HG02973 (cell line): ENCODE data around the gene ABHD12B.
"Not testable (repeated sequence)": the region's sequence is repeated elsewhere in the genome, so short reads cannot be mapped to it uniquely, and the experiment has no call there.

Experiments
- ATAC-seq: cut with Tn5 transposase; IDR thresholded peaks from one replicate; pipeline ENCODE4 v1.9.1; 2021; ENCODE audit warnings: moderate library complexity; ENCODE audit not compliant: unreplicated experiment

Gene ABHD12B

DNA sequence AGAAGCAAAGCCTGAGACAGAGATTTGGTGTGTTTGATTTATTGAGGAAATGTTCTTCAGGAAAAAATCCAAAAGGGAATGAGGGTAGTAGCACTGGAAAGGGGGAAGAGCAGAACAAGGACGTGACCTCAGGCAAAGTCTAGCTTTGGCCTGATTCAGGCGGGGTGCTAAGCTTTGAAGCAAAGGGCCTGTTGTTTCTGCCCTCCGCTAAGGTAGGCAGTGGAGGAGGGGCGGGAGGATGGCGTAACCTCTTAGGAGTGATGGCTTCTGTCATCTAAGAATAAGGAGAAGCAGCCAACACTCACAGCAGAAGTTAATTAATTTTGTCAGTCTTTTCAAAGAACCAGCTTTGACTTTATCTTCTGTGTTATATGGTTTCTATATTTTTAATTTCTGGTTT is 20.4 kb downstream of the ABHD12B start:
- ATAC-seq = no peak

DNA sequence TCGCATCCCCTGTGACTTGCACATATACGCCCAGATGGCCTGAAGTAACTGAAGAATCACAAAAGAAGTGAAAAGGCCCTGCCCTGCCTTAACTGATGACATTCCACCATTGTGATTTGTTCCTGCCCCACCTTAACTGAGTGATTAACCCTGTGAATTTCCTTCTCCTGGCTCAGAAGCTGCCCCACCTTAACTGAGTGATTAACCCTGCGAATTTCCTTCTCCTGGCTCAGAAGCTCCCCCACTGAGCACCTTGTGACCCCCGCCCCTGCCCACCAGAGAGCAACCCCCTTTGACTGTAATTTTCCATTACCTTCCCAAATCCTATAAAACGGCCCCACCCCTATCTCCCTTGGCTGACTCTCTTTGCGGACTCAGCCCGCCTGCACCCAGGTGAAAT is 24.6 kb downstream of the ABHD12B start:
- not testable (repeated sequence) for ATAC-seq

DNA sequence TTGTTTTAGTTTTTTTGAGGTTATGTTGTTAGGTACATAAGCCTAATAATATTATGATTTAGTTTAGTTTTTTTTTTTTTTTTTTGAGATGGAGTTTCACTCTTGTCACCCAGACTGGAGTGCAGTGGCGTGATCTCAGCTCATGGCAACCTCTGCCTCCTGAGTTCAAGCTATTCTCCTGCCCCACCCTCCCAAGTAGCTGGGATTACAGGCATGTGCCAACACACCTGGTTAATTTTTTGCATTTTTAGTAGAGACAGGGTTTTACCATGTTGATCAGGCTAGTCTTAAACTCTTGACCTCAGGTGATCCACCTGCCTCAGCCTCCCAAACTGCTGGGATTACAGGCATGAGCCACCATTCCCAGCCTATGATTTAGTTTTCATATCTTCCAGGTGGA is 25.2 kb downstream of the ABHD12B start:
- ATAC-seq = not testable (repeated sequence)

DNA sequence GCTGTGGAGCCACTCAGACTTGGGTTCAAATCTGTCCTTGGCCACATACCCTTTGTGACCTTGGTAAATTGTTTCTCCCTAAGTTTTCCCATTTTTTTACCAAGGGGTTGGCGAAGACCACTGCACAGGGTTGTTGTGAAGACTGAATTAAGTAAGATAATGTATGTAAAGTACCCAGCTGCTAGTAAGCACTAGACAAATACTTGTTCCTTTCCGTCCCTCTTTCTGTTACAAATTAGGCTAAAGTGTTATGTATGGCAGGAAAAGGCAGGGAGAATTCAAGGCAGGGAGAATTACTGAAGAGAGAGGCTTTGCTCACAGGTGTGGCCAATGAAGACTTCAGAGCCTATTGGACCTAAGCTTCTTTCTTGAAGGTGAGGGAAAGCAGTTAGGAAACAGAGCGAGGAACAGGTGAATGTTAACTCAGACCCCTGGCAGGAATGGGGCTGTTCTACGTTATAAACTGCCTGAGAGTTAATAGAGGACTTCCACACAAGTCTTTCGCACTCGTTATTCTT is 25.9 kb downstream of the ABHD12B start:
- ATAC-seq = no peak

DNA sequence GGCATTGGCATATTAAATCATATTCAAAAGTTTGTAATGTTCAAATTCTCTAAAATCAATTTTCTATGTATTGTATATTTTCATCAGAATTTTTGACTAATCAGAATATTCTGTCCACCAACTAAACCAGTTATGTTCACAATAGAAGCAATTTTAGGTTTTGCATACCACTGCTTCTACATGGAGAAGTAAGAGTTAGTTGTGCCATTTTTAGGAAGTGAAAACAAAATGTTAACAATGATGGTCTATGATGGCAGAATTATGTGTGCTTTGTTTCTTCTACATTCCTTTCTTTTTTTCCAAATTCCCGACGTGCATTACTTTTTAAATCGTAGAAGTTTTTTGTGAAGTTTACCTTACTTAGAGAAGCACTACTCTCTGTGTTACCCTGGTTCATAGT is 29.5 kb downstream of the ABHD12B start:
- no peak for ATAC-seq

DNA sequence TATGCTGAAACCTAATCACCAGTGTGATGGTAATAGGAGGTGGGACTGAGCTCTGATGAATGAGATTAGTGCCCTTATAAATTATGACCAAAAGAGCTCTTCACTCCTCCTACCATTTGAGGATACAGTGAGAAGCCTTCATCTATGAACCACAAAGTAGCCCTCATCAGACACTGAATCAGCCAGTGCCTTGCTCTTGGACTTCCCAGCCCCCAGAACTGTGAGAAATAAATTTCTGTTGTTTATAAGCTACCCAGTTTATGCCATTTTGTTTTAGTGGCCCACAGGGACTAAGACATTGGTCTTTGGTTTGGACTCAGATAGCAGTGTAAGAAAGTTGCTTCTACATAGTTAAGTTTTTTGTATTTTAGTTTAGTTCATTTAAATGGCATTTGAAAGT is 32.9 kb downstream of the ABHD12B start:
- ATAC-seq = no peak

DNA sequence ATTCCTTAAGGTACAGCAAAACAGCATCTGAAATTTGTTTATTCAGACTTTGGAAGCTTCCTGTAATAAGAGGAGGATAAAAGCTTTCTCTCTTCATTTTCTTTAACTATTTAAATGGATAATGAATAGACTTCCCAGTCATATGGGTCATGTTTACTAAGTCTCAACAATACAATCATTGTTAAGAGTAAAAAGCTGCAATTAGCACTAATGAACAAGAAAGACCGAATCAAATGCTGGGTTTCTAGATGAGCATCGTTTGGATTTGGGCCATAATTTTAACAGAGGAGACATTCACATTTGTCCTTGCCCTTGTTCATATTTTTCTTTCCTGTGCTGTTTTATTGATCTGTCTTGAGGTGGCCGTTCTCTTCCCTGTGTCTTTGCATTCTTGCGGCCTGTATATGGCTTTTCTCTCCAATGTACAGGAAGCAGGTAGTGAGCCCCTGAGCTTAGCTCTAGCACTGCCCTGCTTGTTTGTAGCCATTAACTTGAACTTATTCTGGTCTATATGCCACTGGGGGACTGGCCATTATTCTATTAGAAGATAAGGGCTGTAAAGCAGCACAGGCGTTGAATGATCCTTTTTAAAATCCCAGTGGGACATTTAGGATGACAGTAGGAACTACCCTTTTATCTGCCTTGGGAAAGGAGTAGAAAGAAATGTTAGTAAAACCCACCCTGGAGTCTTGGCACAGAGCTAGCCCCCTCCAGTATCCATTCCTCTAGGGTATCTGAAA is 34.6 kb downstream of the ABHD12B start:
- ATAC-seq = no peak

DNA sequence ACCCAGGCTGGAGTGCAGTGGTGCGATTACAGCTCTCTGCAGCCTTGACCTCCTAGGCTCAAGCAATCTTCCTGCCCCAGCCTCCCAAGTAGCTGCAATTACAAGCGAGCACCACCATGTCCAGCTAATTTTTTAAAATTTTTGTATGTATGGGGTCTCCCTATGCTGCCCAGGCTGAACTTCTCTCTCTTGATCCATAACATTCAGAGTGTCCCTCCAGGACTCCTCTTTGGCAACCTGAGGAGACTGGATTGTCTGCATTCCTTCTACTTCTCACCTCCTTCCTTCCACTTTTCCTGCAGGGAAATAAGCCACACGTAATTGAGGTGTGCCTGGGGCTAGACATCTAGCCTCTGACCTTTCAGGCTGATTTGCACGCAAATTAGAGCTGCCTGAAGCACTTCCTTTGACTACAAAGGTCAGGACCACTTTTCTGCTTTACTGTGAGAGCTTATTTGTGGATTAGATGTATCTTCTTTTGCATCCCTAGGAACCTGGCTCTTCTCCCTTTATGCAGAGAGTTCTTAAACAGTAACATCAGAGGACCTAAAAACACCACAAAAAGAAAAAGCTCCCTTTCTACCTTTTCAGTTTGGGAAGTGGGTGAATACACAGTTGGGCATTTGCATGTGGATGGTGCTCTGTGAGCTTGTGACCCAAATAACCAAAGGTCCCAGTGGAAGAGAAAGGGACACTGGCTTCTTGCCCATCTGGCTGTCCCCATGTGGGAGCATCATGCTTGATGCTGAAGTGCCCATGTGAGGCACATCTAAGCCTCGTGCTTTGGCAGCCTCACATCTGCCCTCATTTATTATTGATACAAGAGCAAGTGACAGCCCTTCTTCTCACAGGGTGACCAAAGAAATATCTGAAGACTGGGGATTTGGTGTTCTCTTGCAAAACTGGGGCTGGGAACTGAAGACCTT is 38.9 kb downstream of the ABHD12B start:
- no peak for ATAC-seq

DNA sequence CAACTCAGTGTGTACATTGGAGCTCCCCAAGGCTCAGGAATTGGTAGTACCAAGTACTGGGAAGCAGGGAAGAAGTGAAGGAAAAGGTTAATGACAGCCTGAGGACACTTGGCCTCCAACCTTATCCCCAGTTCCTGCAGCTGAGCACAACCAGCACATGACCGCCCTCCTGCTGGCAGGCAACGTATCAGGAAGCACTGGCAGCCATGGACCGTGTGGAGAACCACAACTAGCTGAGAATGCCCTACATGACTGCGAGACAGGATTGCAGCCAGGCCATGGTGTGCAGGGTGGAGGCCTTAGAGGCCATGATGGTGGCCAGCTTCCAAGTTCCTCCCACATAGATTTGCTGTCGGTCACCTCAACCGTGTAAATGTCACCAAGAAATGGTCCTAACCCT is 45.6 kb downstream of the ABHD12B start:
- ATAC-seq = no peak

DNA sequence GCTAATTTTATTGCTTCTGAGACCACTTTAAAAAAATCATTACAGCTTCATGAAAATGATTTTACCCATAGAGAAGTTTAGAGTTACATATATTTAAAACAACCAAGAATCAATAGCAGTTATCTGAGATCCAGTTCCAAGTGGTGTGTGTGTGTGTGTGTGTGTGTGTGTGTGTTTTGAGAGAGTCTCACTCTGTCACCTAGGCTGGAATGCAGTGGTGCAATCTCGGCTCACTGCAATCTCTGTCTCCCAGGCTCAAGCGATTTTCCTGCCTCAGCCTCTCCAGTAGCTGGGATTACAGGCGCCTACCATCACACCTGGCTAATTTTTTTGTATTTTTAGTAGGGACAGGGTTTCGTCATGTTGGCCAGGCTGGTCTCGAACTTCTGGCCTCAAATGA is 47.7 kb downstream of the ABHD12B start:
- not testable (repeated sequence) for ATAC-seq

DNA sequence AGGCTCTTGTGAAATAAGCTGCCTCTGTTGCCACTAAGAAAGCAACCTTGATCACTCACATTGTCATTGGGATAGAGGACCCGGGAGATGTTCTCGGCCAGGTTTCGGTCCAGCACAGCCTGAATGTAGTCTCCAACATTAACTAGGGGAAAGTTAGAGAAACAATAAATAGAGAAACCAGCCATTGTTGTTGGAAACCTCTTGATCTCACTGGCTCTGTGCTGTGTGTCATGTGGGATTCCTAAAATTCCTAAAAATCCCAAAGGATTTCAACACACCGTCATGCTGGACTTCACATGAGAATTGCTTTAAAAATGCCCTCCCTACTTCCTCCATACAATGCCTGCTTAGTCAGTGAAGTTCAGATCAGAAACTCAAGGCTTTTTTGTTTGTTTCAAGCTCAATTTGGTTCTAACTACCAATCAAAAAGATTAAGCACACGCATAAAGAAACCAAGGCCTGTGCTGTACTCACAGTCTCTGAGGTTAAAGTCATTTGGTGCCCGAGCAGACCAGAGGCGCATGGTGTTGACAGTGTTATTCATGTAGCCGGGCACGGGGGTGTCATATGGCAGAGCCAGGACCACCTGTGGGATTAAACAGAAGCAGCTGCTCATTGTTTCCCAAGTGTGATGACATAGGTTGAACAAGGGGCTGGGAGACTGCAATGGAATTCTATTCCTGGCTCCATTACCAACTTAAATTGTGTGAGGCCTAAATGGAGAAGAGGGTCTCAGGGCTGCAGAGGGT is 48.8 kb downstream of the ABHD12B start:
- ATAC-seq = no peak

DNA sequence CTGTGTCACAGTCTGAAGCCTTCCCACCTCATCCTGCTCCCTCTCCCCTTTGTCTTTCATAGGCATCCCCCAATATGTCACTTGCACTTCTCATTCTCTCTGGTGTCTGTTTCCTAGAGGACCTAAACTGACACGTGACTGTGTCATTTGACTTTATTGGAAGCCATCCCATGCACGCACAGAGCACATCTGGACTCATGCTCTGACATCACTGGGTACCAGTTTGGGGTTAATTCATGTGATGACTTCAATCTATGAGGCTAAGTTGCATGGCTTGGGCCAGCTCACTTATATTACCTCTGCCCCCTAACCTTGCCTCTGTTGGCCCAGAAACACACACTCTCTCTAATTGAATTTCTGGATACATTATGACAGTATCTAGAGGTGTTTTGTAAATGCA is 51.0 kb downstream of the ABHD12B start:
- ATAC-seq = no peak

DNA sequence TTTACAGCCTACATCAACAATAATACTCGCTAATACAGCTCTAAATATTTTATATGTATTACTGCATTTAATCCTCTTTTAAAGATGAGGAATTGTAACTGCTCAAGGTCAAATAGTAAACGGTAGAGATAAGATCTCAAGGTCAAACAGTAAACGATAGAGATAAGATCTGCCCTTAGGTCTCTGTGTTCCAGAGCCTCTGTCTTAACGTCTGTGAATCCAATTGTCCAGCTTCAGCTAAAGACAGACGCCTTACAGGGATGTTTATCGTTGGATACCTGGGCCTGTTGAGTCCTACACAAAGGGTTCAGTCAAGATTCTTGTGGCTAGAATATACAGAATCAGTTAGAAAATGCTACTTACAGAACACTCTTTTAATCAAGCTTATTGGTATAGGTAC is 52.4 kb downstream of the ABHD12B start:
- no peak for ATAC-seq

DNA sequence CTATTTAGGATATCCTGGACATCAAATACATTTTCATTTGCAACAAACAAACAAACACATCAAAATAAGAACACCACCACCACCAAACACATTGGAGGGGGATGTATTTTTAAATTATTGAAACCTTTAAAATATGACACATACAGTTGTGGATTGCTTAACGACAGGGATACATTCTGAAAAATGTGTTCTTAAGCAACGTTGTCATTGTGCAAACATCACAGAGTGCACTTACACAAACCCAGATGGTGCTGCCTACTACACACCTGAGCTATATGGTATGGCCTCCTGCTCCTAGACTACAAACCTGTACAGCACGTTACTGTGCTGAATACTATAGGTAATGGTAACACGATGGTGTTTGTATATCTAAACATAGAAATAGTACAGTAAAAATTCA is 53.0 kb downstream of the ABHD12B start:
- no peak for ATAC-seq

DNA sequence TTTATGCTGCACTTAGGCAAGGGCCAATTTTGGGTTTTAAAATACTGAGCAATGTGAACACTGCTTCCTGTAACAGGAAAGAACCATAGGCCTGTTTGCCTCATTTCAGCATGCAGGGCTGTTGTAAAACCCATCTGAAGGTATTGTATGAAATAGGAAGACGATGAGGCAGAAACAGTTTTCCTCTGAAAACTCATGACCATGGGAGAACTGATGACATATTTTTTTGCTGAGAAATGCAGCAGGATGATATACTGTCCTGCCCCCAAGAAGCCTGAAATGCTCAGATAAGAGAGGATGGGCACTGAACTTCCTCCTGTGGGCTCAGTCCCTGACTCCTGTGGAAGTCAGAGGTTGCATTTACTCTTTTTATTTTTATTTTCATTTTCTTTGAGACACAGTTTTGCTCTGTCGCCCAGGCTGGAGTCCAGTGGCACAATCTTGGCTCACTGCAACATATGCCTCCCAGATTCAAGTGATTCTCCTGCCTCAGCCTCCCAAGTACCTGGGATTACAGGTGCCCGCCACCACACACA is 55.1 kb downstream of the ABHD12B start:
- no peak for ATAC-seq

DNA sequence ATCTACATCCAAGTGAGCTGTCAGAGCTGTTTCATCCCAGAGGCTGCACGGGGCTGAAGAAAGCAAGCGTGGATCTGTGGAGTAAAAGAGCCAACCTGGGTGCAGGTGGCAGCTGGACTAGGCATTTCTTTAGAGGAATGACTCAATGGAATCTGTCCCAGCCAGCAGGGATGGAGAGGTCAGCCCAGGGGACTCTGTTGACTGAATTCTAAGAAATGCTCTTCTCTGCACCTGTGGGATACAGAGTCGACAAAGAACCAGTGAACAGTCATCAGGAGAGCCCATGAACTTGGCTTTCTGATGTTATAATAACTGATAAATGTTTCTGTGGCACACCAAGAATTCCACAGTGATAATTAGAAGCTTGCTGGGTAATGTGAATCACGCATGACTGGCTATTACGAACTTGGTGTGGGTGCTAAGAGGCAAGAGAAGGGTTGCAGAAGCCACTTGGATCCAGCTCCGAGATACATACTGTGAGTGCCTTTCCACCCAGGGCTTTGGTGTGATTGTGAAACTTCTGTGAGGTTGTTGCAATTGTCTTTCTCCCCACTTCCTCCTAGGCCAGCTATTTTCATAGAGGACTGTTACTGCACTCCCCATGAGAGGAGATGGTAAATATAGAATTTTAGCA is 56.3 kb downstream of the ABHD12B start:
- ATAC-seq = no peak

DNA sequence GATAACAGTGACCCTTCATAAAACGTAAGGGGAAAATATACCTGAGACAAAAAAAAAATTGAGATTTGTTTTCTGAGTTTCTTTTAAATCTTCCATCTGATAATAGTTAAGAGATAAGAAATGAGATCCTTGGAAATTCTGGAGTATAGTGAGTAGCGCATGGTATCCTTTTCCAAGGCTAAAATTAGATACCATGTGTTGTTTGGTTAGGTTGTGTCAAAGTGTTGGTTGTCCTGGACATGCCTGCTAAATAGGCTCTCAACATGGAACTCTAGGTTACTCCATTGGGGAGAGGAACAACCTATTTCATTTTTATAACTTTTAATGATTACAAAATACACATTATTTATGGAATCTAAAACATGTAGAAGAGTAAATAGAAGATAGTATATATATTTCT is 57.7 kb downstream of the ABHD12B start:
- ATAC-seq = no peak

DNA sequence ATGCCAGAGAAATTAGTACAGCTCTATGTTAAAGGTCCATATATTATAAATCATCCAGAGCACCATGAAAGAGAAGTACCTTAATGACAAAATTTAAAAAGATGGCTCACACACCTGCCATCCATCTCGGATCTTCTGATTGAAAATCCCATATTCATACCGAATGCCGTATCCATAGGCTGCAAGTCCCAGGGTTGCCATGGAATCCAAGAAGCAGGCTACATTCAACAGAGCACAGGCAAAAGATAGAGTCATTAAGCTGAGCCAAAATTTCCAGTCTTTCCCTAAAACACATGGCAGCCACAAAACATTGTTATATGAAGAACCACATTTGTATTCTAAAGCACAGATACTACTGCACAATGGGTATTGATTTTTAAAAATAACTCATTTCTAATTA is 59.7 kb downstream of the ABHD12B start:
- no peak for ATAC-seq

DNA sequence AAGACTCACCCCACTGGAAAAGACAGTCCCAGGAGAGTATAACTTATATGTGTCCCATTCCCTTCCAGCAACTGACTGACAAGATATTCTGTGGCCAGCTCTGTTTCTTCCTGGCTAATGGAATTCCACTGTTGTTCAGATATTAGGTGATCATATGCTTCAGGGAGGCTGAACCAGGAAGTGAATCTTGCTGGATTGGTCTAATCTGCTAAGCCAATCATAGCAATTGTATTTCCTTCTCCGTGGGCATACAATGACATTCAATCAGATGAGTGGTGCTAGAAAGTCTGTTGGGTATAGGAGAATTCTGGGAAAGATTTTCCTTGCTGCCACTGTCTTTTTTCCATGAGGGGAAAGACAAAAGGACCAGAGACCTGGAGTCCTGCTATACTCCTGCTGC is 60.3 kb downstream of the ABHD12B start:
- ATAC-seq = no peak
